Measurements from ENCODE around the gene GPATCH2L.

- TF ChIP-seq CTCF (conservative IDR thresholded peaks at IDR 0.05) (no peak), ZFX (IDR thresholded peaks at IDR 0.05) (no peak)
Observed at GRCh38 chr14:76228138-76228537, 76.4 kb downstream of the GPATCH2L start.
